Esophagus muscularis mucosa (tissue), 4 donors: Measurements from ENCODE around the gene BTG4.

ENCODE experiments used
- EP300 ChIP-seq: sonication (generic); formaldehyde crosslinking; IDR thresholded peaks from one replicate; pipeline ENCODE4 v1.6.1; 2017; ENCODE audit warnings: antibody characterized with exemption
- POLR2A ChIP-seq: fragments of 450-650 bp; IDR thresholded peaks from one replicate; pipeline ENCODE4 v1.6.1; 2017; ENCODE audit warnings: antibody characterized with exemption, moderate library complexity, mild to moderate bottlenecking, low read depth
- POLR2AphosphoS5 ChIP-seq, 2 donors: sonication (generic); formaldehyde crosslinking; IDR thresholded peaks; one replicate each; pipeline ENCODE4 v1.6.1; 2017; ENCODE audit warnings: antibody characterized with exemption in 2 of 2
- TF ChIP-seq, protein P1 (sequence below), 3 experiments: fragments of 200-600 bp in 2 of 3; fragments of 450-650 bp in 1 of 3; sonication (generic) in 2 of 3; IDR thresholded peaks; one replicate each; pipeline ENCODE4 v1.5.1; 2017 to 2019; ENCODE audit warnings: antibody characterized with exemption in 3 of 3, mild to moderate bottlenecking in 2 of 3, moderate library complexity in 1 of 3

DNA sequence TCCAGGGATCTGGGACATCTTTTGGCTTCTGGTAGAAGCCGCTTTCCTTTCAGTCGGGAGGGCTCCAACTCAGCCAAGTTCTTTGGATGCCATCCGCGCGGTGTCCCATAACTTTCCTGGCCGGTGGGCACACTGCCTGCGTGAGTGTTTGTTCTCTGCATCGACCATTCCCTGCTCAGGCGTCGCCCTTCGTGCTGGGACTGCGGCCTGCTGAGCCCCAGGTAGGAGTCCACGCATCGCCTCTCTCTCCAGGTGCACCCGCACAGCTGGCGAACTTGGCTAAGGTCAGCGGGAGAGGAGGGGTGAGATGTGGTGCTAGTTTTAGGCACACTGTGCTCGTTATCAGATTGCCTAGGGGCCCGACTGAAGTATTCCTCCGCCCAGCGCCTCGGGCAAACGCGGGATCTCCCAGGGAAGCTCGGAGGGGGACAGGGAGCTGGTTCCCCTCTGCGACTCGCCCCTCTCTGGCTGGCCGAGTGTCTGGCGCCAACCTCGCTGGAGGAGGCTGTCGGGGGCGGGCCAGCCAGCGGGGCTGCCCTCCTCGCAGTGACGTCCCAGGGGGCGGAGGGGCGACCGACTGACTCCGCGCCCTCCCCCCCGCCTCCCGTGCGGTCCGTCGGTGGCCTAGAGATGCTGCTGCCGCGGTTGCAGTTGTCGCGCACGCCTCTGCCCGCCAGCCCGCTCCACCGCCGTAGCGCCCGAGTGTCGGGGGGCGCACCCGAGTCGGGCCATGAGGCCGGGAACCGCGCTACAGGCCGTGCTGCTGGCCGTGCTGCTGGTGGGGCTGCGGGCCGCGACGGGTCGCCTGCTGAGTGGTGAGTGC, 28.1 kb upstream of the BTG4 start, which contains the start of gene LAYN:
- no peak for TF ChIP-seq POLR2A
- TF ChIP-seq, protein P1, sequence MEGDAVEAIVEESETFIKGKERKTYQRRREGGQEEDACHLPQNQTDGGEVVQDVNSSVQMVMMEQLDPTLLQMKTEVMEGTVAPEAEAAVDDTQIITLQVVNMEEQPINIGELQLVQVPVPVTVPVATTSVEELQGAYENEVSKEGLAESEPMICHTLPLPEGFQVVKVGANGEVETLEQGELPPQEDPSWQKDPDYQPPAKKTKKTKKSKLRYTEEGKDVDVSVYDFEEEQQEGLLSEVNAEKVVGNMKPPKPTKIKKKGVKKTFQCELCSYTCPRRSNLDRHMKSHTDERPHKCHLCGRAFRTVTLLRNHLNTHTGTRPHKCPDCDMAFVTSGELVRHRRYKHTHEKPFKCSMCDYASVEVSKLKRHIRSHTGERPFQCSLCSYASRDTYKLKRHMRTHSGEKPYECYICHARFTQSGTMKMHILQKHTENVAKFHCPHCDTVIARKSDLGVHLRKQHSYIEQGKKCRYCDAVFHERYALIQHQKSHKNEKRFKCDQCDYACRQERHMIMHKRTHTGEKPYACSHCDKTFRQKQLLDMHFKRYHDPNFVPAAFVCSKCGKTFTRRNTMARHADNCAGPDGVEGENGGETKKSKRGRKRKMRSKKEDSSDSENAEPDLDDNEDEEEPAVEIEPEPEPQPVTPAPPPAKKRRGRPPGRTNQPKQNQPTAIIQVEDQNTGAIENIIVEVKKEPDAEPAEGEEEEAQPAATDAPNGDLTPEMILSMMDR (IDR thresholded peaks at IDR 0.05) = no peak
- peak; percentile 33 to 81 for TF ChIP-seq POLR2AphosphoS5 (IDR thresholded peaks at IDR 0.05)
- TF ChIP-seq EP300 = no peak
